IMR-90 (cell line): ENCODE measurements around the gene SMTN. TPM values are rescaled to one million over a fixed set of nuclear protein-coding genes. Genes with fewer than 3 reads are reported as not detected.

Source experiments
- ATAC-seq: fragments of 200-7000 bp; cut with Tn5 transposase; 2 replicates; pipeline ENCODE4 v1.9.1; 2020; ENCODE audit warnings: low read depth, mild to moderate bottlenecking, moderate library complexity
- BruUV-seq: library from RNA; stranded (reverse); fragments of 400-500 nt; replicated peaks from 2 replicates; lab custom pipeline; 2021; lab: Mats Ljungman, UMichigan
- CTCF ChIA-PET: fragments of 300-600 bp; formaldehyde crosslinking; extraction: SDS; loops from one replicate; lab custom pipeline; 2021; ENCODE audit warnings: antibody characterized with exemption; lab: Yijun Ruan, JAX
- POLR2A ChIA-PET: fragments of 300-600 bp; sonication (Branson Sonifier 250); formaldehyde crosslinking; loops from one replicate; lab custom pipeline; 2022; ENCODE audit warnings: antibody characterized with exemption; ENCODE audit not compliant: unreplicated experiment; lab: Charles Lee
- DNase-seq: peaks from one replicate; pipeline ENCODE4 v3.0.0; 2013
- H2AFZ ChIP-seq: replicated peaks from 2 replicates; pipeline ENCODE3; 2013; ENCODE audit warnings: low read length, mild to moderate bottlenecking; ENCODE audit not compliant: poor library complexity
- H2AK5ac ChIP-seq: 2 replicates; pipeline ENCODE4 v1.6.1; 2013; ENCODE audit warnings: low read depth, low read length, inconsistent platforms
- H2AK9ac ChIP-seq: replicated peaks from 2 replicates; pipeline ENCODE3; 2013; ENCODE audit warnings: mild to moderate bottlenecking, low read depth, low read length, moderate library complexity; ENCODE audit not compliant: poor library complexity
- H2BK120ac ChIP-seq: 2 replicates; pipeline ENCODE4 v1.6.1; 2013; ENCODE audit warnings: low read depth, low read length, inconsistent platforms
- H2BK15ac ChIP-seq: 3 replicates; pipeline ENCODE4 v1.6.1; 2013; ENCODE audit warnings: low read depth, low read length, inconsistent platforms
- H2BK20ac ChIP-seq: 2 replicates; pipeline ENCODE4 v1.6.1; 2013; ENCODE audit warnings: low read depth, mild to moderate bottlenecking, inconsistent platforms, low read length, moderate library complexity
- H2BK5ac ChIP-seq: 2 replicates; pipeline ENCODE4 v1.6.1; 2013; ENCODE audit warnings: mild to moderate bottlenecking, low read depth, low read length, inconsistent platforms; ENCODE audit not compliant: poor library complexity, severe bottlenecking
- H3K14ac ChIP-seq: replicated peaks from 2 replicates; pipeline ENCODE4 v1.6.1; 2013; ENCODE audit warnings: low read depth, low read length, inconsistent platforms
- H3K18ac ChIP-seq: 2 replicates; pipeline ENCODE4 v1.6.1; 2013; ENCODE audit warnings: low read depth, low read length, control low read depth
- H3K23ac ChIP-seq: 2 replicates; pipeline ENCODE4 v1.6.1; 2013; ENCODE audit warnings: low read depth, low read length, inconsistent platforms
- H3K27ac ChIP-seq: 2 replicates; pipeline ENCODE4 v1.5.1; 2013; ENCODE audit warnings: mild to moderate bottlenecking, control low read depth, low read length; ENCODE audit not compliant: insufficient read depth
- H3K27me3 ChIP-seq: 2 replicates; pipeline ENCODE4 v1.6.1; 2013; ENCODE audit warnings: low read length; ENCODE audit not compliant: control insufficient read depth, insufficient read depth
- H3K36me3 ChIP-seq: 2 replicates; pipeline ENCODE4 v1.6.1; 2013; ENCODE audit warnings: low read length, mixed read lengths; ENCODE audit not compliant: control insufficient read depth, insufficient read depth
- H3K4ac ChIP-seq: 2 replicates; pipeline ENCODE4 v1.6.1; 2013; ENCODE audit warnings: low read depth, low read length, inconsistent platforms
- H3K4me1 ChIP-seq: 2 replicates; pipeline ENCODE4 v1.6.1; 2013; ENCODE audit warnings: low read length, mixed read lengths; ENCODE audit not compliant: control insufficient read depth, insufficient read depth
- H3K4me2 ChIP-seq: 2 replicates; pipeline ENCODE4 v1.6.1; 2013; ENCODE audit warnings: low read depth, mild to moderate bottlenecking, control low read depth, low read length, moderate library complexity
- H3K4me3 ChIP-seq: 2 replicates; pipeline ENCODE4 v1.5.1; 2013; ENCODE audit warnings: low read depth, mild to moderate bottlenecking, control low read depth, low read length, moderate library complexity; ENCODE audit not compliant: insufficient read depth
- H3K56ac ChIP-seq: 2 replicates; pipeline ENCODE4 v1.6.1; 2013; ENCODE audit warnings: low read length, inconsistent platforms; ENCODE audit not compliant: insufficient read depth; ENCODE audit errors: extremely low read depth
- H3K79me1 ChIP-seq, 2 experiments: 2 replicates each; pipeline ENCODE4 v1.6.1; 2013; ENCODE audit warnings: low read length in 2 of 2, inconsistent platforms in 1 of 2, low read depth in 1 of 2
- H3K9ac ChIP-seq: 2 replicates; pipeline ENCODE4 v1.6.1; 2013; ENCODE audit warnings: low read depth, low read length, control low read depth
- H3K9me1 ChIP-seq: 2 replicates; pipeline ENCODE4 v1.6.1; 2013; ENCODE audit warnings: low read length, inconsistent platforms; ENCODE audit not compliant: insufficient read depth
- H3K9me3 ChIP-seq: 2 replicates; pipeline ENCODE4 v1.6.1; 2013; ENCODE audit warnings: low read length; ENCODE audit not compliant: control insufficient read depth, insufficient read depth
- H4K20me1 ChIP-seq: 2 replicates; pipeline ENCODE4 v1.6.1; 2013; ENCODE audit warnings: low read length, inconsistent platforms; ENCODE audit not compliant: insufficient read depth
- H4K5ac ChIP-seq: 2 replicates; pipeline ENCODE4 v1.6.1; 2013; ENCODE audit warnings: mild to moderate bottlenecking, low read depth, low read length, control low read depth
- H4K8ac ChIP-seq, 2 experiments: 2 replicates each; pipeline ENCODE4 v1.6.1; 2013; ENCODE audit warnings: low read depth in 2 of 2, low read length in 2 of 2, control low read depth in 1 of 2, inconsistent platforms in 1 of 2
- H4K91ac ChIP-seq: 2 replicates; pipeline ENCODE4 v1.6.1; 2013; ENCODE audit warnings: low read depth, low read length, inconsistent platforms; ENCODE audit not compliant: insufficient read depth
- BHLHE40 ChIP-seq: fragments of 150-350 bp; IDR thresholded peaks from 2 replicates; pipeline ENCODE4 v1.6.1; 2016; ENCODE audit warnings: mild to moderate bottlenecking, low read depth, low read length
- CHD1 ChIP-seq: IDR thresholded peaks from 2 replicates; pipeline ENCODE4 v1.6.1; 2012; ENCODE audit warnings: low read depth, low read length, improper control_type of control experiment
- CTCF ChIP-seq: conservative IDR thresholded peaks from 2 replicates; pipeline ENCODE4 v1.5.1; 2012; ENCODE audit warnings: mild to moderate bottlenecking, low read depth, low read length, improper control_type of control experiment
- ELK1 ChIP-seq: fragments of 150-350 bp; IDR thresholded peaks from 2 replicates; pipeline ENCODE4 v1.6.1; 2016; ENCODE audit warnings: low read depth, mild to moderate bottlenecking, low read length, moderate library complexity, borderline replicate concordance
- FOS ChIP-seq: fragments of 150-350 bp; IDR thresholded peaks from 2 replicates; pipeline ENCODE4 v1.6.1; 2016; ENCODE audit warnings: low read depth, low read length
- MAZ ChIP-seq: IDR thresholded peaks from 2 replicates; pipeline ENCODE4 v1.6.1; 2012; ENCODE audit warnings: low read depth, mild to moderate bottlenecking, low read length, improper control_type of control experiment, moderate library complexity, borderline replicate concordance
- NFE2L2 ChIP-seq: fragments of 150-350 bp; IDR thresholded peaks from 2 replicates; pipeline ENCODE4 v1.6.1; 2016; ENCODE audit warnings: low read depth, mild to moderate bottlenecking, low read length
- RAD21 ChIP-seq: IDR thresholded peaks from 2 replicates; pipeline ENCODE4 v1.6.1; 2012; ENCODE audit warnings: low read length, improper control_type of control experiment
- RFX5 ChIP-seq: IDR thresholded peaks from 2 replicates; pipeline ENCODE4 v1.8.0; 2012; ENCODE audit warnings: low read depth, mild to moderate bottlenecking, low read length, moderate library complexity
- SMC3 ChIP-seq: fragments of 150-350 bp; IDR thresholded peaks from 2 replicates; pipeline ENCODE4 v1.6.1; 2016; ENCODE audit warnings: low read depth, mild to moderate bottlenecking, antibody characterized with exemption, low read length, moderate library complexity
- USF2 ChIP-seq: fragments of 150-350 bp; IDR thresholded peaks from 2 replicates; pipeline ENCODE4 v1.6.1; 2017; ENCODE audit warnings: mild to moderate bottlenecking, antibody characterized with exemption, low read length, low read depth
- dilution Hi-C: fragments of 300-500 bp; cut with HindIII; formaldehyde crosslinking; loops from one replicate; pipeline ENCODE4 v1.14.3; 2018; ENCODE audit warnings: low sequenced_read_pairs; ENCODE audit not compliant: unreplicated experiment
- in situ Hi-C: fragments of 300-500 bp; cut with MboI; formaldehyde crosslinking; loops from 3 replicates; pipeline ENCODE4 v1.14.3; 2019; ENCODE audit warnings: low sequenced_read_pairs, inconsistent platforms, mixed read lengths
- intact Hi-C: fragments of 100-400 bp; cut with micrococcal nuclease; formaldehyde crosslinking; loops from 2 replicates; pipeline ENCODE4 v1.10.0; 2022
- polyA plus RNA-seq, 3 experiments: library from polyadenylated mRNA; depleted of rRNA; stranded (reverse); fragments of >200 nt; gene quantifications; 2 replicates each; pipeline ENCODE4 v1.2.3, GENCODE V29; 2012; ENCODE audit warnings: low replicate concordance in 1 of 3
- total RNA-seq: library from RNA; depleted of rRNA; stranded (reverse); fragments of >200 nt; gene quantifications from 2 replicates; pipeline ENCODE4 v1.2.3, GENCODE V29; 2012

The SMTN gene
- total and polyA plus RNA-seq, 2 of the 4 experiments (the other 2 are of a cell fraction), result 53.6 to 63.7 TPM

GRCh38 chr22:31144223-31144622 lies 63.1 kb downstream of the SMTN start:
- DNase-seq (peak; percentile 50), ATAC-seq (no peak)
- Histone ChIP-seq H3K18ac (no peak overlapping the region), H3K9ac (no peak overlapping the region), H3K56ac (no peak overlapping the region; the same call in 1 of the 2 replicates), H3K27ac (no peak overlapping the region), H3K27me3 (peaks cover 17% of the 10 kb centered on the region), H3K4me3 (no peak overlapping the region), H2BK5ac (no peak overlapping the region), H3K14ac (no peak overlapping the region), H4K91ac (no peak overlapping the region), H3K36me3 (no peaks in the 10 kb centered on the region), H4K20me1 (no peaks in the 10 kb centered on the region), H3K9me1 (0 out of 2 replicates have a peak, but pooled peaks cover 5% of the 10 kb centered on the region), H2AK9ac (no peak overlapping the region), H3K9me3 (peaks cover 4% of the 10 kb centered on the region; the same call in 1 of the 2 replicates), H2AK5ac (no peak overlapping the region), H2BK15ac (no peak overlapping the region), H4K8ac (no peak overlapping the region), H2AFZ (no peak overlapping the region), H3K4me2 (no peak overlapping the region), H4K5ac (no peak overlapping the region), H3K79me1 (no peaks in the 10 kb centered on the region), H3K4ac (no peak overlapping the region), H2BK20ac (no peak overlapping the region), H2BK120ac (no peak overlapping the region), H3K23ac (no peak overlapping the region), H3K4me1 (peaks cover 5% of the 10 kb centered on the region)
- no TSS peak for BruUV-seq
- CTCF ChIA-PET, result interaction anchor here (1.5 kb wide), 1 partner anchor 37 kb away, joined by 9 read pairs; the partner anchor contains the start of gene SELENOM
- TF ChIP-seq MAZ, result no peak
- TF ChIP-seq FOS, result no peak
- no peak for TF ChIP-seq RAD21
- no peak for TF ChIP-seq ELK1
- no peak for TF ChIP-seq CTCF
- no peak for TF ChIP-seq USF2
- TF ChIP-seq BHLHE40, result no peak
- no peak for TF ChIP-seq NFE2L2
- TF ChIP-seq RFX5, result no peak
- no peak for TF ChIP-seq CHD1
- no peak for TF ChIP-seq SMC3
- dilution Hi-C loops, result no loop called here
- POLR2A ChIA-PET, result interaction anchor here (0.6 kb wide), 1 partner anchor 37 kb away, joined by 3 read pairs; the partner anchor contains the start of gene SELENOM
- in situ Hi-C loops, result no loop called here
- intact Hi-C loops, result no loop called here
